RPMI8226 (cell line): ENCODE results near the gene PARD3B.

ENCODE experiments used
- DNase-seq: peaks from one replicate; pipeline ENCODE4 v3.0.0-alpha.2; 2015

PARD3B gene

GRCh38 chr2:205654878-205655605 lies 1109.8 kb downstream of the PARD3B start:
- DNase-seq: no peak

- no peak for DNase-seq
Observed at GRCh38 chr2:205655779-205656456, 1110.6 kb downstream of the PARD3B start.

- DNase-seq: no peak
Observed at GRCh38 chr2:205656461-205656860, 1111.2 kb downstream of the PARD3B start.

GRCh38 chr2:205656941-205657340 lies 1111.7 kb downstream of the PARD3B start:
- no peak for DNase-seq

- DNase-seq: no peak
Observed at GRCh38 chr2:205657579-205657978, 1112.3 kb downstream of the PARD3B start.

- no peak for DNase-seq
Observed at GRCh38 chr2:205658068-205658467, 1112.8 kb downstream of the PARD3B start.

GRCh38 chr2:205658572-205658971 lies 1113.3 kb downstream of the PARD3B start:
- DNase-seq: no peak

GRCh38 chr2:205659922-205660321 lies 1114.6 kb downstream of the PARD3B start:
- no peak for DNase-seq

GRCh38 chr2:205660521-205661124 lies 1115.3 kb downstream of the PARD3B start:
- DNase-seq: no peak

GRCh38 chr2:205661281-205661680 lies 1116.0 kb downstream of the PARD3B start:
- DNase-seq: no peak

GRCh38 chr2:205662206-205662965 lies 1117.1 kb downstream of the PARD3B start:
- DNase-seq: no peak

GRCh38 chr2:205665791-205666190 lies 1120.5 kb downstream of the PARD3B start:
- DNase-seq: no peak
